HEK293 (cell line): Measurements from ENCODE around the gene BLOC1S6.

Experiments
- CTCF ChIA-PET: fragments of 350-600 bp; formaldehyde crosslinking; extraction: SDS; loops from one replicate; lab custom pipeline; 2021; ENCODE audit warnings: antibody characterized with exemption; lab: Yijun Ruan, JAX
- POLR2A ChIA-PET: fragments of 300-600 bp; formaldehyde crosslinking; extraction: SDS; loops from one replicate; lab custom pipeline; 2020; ENCODE audit warnings: antibody characterized with exemption, inconsistent platforms; lab: Yijun Ruan, JAX
- H3K27ac ChIP-seq: fragments of 200-500 bp; sonication (Bioruptor generic); 2 replicates; pipeline ENCODE4 v1.5.1; 2014; ENCODE audit warnings: low read depth, low read length, control low read depth, inconsistent platforms; ENCODE audit errors: extremely low read depth
- H3K36me3 ChIP-seq, 2 experiments: fragments of 200-500 bp in 1 of 2; sonication (Bioruptor generic) in 1 of 2; 1 replicate in 1 of 2; 2 replicates in 1 of 2; pipeline ENCODE4 v1.5.1; 2014 to 2017; ENCODE audit warnings: inconsistent platforms in 2 of 2, low read length in 2 of 2; ENCODE audit not compliant: control insufficient read depth in 2 of 2, insufficient read depth in 1 of 2
- H3K4me1 ChIP-seq: fragments of 200-500 bp; sonication (Bioruptor generic); 2 replicates; pipeline ENCODE4 v1.5.1; 2014; ENCODE audit warnings: mild to moderate bottlenecking, low read length, inconsistent platforms; ENCODE audit not compliant: control insufficient read depth, insufficient read depth
- H3K4me3 ChIP-seq: 2 replicates; pipeline ENCODE4 v1.5.1; 2011; ENCODE audit warnings: low read depth, mild to moderate bottlenecking, control low read depth, low read length, moderate library complexity
- H3K9me3 ChIP-seq: fragments of 200-500 bp; sonication (Bioruptor generic); 2 replicates; pipeline ENCODE4 v1.5.1; 2014; ENCODE audit warnings: low read depth, low read length, inconsistent platforms; ENCODE audit not compliant: control insufficient read depth, insufficient read depth
- HOXA7 ChIP-seq: sonication (generic); formaldehyde crosslinking; IDR thresholded peaks from 2 replicates; pipeline ENCODE4 v1.8.1; 2022; ENCODE audit warnings: missing genetic modification reagents, borderline replicate concordance
- KLF10 ChIP-seq: fragments of 450-650 bp; IDR thresholded peaks from 2 replicates; pipeline ENCODE4 v1.5.1; 2018; ENCODE audit warnings: missing biosample characterization, mild to moderate bottlenecking, missing genetic modification characterization
- KLF9 ChIP-seq: fragments of 450-650 bp; formaldehyde crosslinking; IDR thresholded peaks from 2 replicates; pipeline ENCODE4 v1.5.1; 2016; ENCODE audit warnings: missing biosample characterization, missing genetic modification characterization, low read depth
- MEIS1 ChIP-seq: sonication (generic); formaldehyde crosslinking; IDR thresholded peaks from 2 replicates; pipeline ENCODE4 v1.8.1; 2022; ENCODE audit warnings: missing genetic modification reagents, mild to moderate bottlenecking, borderline replicate concordance
- MYNN ChIP-seq: fragments of 450-650 bp; formaldehyde crosslinking; IDR thresholded peaks from 2 replicates; pipeline ENCODE4 v1.5.1; 2016; ENCODE audit warnings: missing biosample characterization, missing genetic modification characterization, borderline replicate concordance
- SETDB1 ChIP-seq: IDR thresholded peaks from one replicate; pipeline ENCODE4 v1.6.1; 2017; ENCODE audit warnings: mild to moderate bottlenecking, low read length, moderate library complexity, mixed read lengths; ENCODE audit not compliant: insufficient read length
- ZBTB7A ChIP-seq: fragments of 450-650 bp; formaldehyde crosslinking; IDR thresholded peaks from 2 replicates; pipeline ENCODE4 v1.5.1; 2016; ENCODE audit warnings: low read depth, missing biosample characterization, missing genetic modification characterization
- ZBTB8A ChIP-seq: fragments of 450-650 bp; formaldehyde crosslinking; IDR thresholded peaks from 2 replicates; pipeline ENCODE4 v1.5.1; 2016; ENCODE audit warnings: missing biosample characterization, missing genetic modification characterization
- ZNF146 ChIP-seq: fragments of 450-650 bp; formaldehyde crosslinking; IDR thresholded peaks from 2 replicates; pipeline ENCODE4 v1.5.1; 2016; ENCODE audit warnings: missing biosample characterization, missing genetic modification characterization
- ZNF19 ChIP-seq: fragments of 450-650 bp; formaldehyde crosslinking; IDR thresholded peaks from 2 replicates; pipeline ENCODE4; 2016; ENCODE audit warnings: missing biosample characterization, missing genetic modification characterization, low read depth
- ZNF223 ChIP-seq: fragments of 450-650 bp; formaldehyde crosslinking; IDR thresholded peaks from 2 replicates; pipeline ENCODE4 v1.5.1; 2016; ENCODE audit warnings: missing biosample characterization, missing genetic modification characterization
- ZNF426 ChIP-seq: fragments of 450-650 bp; formaldehyde crosslinking; IDR thresholded peaks from 2 replicates; pipeline ENCODE4 v1.5.1; 2017; ENCODE audit warnings: missing biosample characterization, missing genetic modification characterization, mild to moderate bottlenecking, inconsistent platforms, moderate library complexity
- ZNF747 ChIP-seq: fragments of 450-650 bp; formaldehyde crosslinking; IDR thresholded peaks from 2 replicates; pipeline ENCODE4 v1.5.1; 2016; ENCODE audit warnings: missing biosample characterization, missing genetic modification characterization
- ZNF776 ChIP-seq: fragments of 450-650 bp; formaldehyde crosslinking; IDR thresholded peaks from 2 replicates; pipeline ENCODE4 v1.5.0; 2017; ENCODE audit warnings: missing biosample characterization, missing genetic modification characterization, borderline replicate concordance
- ZNF843 ChIP-seq: fragments of 450-650 bp; formaldehyde crosslinking; IDR thresholded peaks from 2 replicates; pipeline ENCODE4 v1.5.1; 2016; ENCODE audit warnings: missing biosample characterization, missing genetic modification characterization
- ZSCAN23 ChIP-seq: fragments of 450-650 bp; formaldehyde crosslinking; IDR thresholded peaks from 2 replicates; pipeline ENCODE4 v1.5.1; 2016; ENCODE audit warnings: missing biosample characterization, missing genetic modification characterization
- TF ChIP-seq, protein P1 (sequence below): fragments of 450-650 bp; formaldehyde crosslinking; IDR thresholded peaks from 2 replicates; pipeline ENCODE4 v1.5.1; 2016; ENCODE audit warnings: missing biosample characterization, missing genetic modification characterization, borderline replicate concordance
- TF ChIP-seq, protein P2 (sequence below): fragments of 450-650 bp; formaldehyde crosslinking; IDR thresholded peaks from 2 replicates; pipeline ENCODE4 v1.5.1; 2016; ENCODE audit warnings: missing biosample characterization, missing genetic modification characterization

BLOC1S6 gene

DNA sequence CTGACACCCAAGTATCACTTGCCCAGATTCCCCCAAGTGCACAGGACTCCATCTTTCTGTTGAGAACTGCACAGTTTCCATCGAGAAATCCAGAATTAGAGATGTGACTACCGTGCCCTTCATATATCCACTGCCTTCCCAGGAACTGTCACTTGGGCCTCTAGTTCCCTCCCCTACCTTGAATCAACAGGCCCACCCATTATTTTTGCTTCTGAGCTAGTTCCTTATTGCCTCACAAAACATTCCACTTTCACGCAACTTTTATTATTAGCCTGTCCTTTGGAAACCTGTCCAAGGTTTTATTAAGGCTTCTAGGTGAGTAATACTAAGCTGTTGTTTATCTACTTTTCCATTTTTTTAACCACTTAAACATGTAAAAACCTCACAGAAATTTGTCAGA lies 47.5 kb upstream of the BLOC1S6 start:
- H3K4me1 ChIP-seq, result no peaks in the 10 kb centered on the region
- TF ChIP-seq ZNF19 (tag by site-specific recombination), result no peak
- TF ChIP-seq, protein P1, sequence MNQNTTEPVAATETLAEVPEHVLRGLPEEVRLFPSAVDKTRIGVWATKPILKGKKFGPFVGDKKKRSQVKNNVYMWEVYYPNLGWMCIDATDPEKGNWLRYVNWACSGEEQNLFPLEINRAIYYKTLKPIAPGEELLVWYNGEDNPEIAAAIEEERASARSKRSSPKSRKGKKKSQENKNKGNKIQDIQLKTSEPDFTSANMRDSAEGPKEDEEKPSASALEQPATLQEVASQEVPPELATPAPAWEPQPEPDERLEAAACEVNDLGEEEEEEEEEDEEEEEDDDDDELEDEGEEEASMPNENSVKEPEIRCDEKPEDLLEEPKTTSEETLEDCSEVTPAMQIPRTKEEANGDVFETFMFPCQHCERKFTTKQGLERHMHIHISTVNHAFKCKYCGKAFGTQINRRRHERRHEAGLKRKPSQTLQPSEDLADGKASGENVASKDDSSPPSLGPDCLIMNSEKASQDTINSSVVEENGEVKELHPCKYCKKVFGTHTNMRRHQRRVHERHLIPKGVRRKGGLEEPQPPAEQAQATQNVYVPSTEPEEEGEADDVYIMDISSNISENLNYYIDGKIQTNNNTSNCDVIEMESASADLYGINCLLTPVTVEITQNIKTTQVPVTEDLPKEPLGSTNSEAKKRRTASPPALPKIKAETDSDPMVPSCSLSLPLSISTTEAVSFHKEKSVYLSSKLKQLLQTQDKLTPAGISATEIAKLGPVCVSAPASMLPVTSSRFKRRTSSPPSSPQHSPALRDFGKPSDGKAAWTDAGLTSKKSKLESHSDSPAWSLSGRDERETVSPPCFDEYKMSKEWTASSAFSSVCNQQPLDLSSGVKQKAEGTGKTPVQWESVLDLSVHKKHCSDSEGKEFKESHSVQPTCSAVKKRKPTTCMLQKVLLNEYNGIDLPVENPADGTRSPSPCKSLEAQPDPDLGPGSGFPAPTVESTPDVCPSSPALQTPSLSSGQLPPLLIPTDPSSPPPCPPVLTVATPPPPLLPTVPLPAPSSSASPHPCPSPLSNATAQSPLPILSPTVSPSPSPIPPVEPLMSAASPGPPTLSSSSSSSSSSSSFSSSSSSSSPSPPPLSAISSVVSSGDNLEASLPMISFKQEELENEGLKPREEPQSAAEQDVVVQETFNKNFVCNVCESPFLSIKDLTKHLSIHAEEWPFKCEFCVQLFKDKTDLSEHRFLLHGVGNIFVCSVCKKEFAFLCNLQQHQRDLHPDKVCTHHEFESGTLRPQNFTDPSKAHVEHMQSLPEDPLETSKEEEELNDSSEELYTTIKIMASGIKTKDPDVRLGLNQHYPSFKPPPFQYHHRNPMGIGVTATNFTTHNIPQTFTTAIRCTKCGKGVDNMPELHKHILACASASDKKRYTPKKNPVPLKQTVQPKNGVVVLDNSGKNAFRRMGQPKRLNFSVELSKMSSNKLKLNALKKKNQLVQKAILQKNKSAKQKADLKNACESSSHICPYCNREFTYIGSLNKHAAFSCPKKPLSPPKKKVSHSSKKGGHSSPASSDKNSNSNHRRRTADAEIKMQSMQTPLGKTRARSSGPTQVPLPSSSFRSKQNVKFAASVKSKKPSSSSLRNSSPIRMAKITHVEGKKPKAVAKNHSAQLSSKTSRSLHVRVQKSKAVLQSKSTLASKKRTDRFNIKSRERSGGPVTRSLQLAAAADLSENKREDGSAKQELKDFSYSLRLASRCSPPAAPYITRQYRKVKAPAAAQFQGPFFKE (tag by site-specific recombination), result no peak
- no peak for TF ChIP-seq ZBTB8A (tag by site-specific recombination)
- TF ChIP-seq ZBTB7A, result no peak
- H3K36me3 ChIP-seq, result no peaks in the 10 kb centered on the region
- H3K4me3 ChIP-seq, result no peak overlapping the region
- ChIA-PET CTCF (interaction anchor here (0.6 to 1.0 kb wide), 4 partner anchors 10 to 349 kb away, joined by 3 to 4 read pairs (median 3); no protein-coding TSS in a partner anchor), POLR2A (interaction anchor here (1.0 kb wide), 1 partner anchor 47 kb away, joined by 3 read pairs; no protein-coding TSS in a partner anchor)
- H3K27ac ChIP-seq, result no peak overlapping the region
- no peaks in the 10 kb centered on the region for H3K9me3 ChIP-seq

DNA sequence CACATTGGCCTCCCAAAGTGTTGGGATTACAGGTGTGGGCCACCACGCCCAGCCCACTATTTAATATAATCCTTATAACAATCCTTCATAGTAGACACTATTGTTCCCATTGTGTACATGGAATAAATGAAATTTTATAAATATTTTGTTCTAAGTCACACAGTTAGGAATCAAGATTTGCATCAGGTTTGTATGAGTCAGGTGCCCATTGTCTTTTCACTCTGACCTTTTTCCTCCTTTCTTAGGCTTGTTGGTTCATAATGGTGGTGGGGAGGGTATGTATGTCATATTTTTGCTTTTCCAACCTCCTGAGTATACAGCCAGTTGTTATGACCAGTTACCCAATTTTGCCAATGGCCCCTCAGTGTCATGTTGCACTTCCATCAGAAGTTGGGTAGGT lies 46.6 kb upstream of the BLOC1S6 start:
- CTCF ChIA-PET, result interaction anchor here (0.7 kb wide), 1 partner anchor 25 kb away, joined by 4 read pairs; no protein-coding TSS in a partner anchor
- H3K36me3 ChIP-seq, result no peaks in the 10 kb centered on the region
- no peak overlapping the region for H3K27ac ChIP-seq
- H3K4me3 ChIP-seq, result no peak overlapping the region
- H3K4me1 ChIP-seq, result no peaks in the 10 kb centered on the region
- TF ChIP-seq ZNF146 (tag by site-specific recombination), result no peak
- TF ChIP-seq KLF9, result no peak
- TF ChIP-seq HOXA7 (CRISPR knock-in tag), result no peak
- no peak for TF ChIP-seq ZSCAN23 (tag by site-specific recombination)
- no peak for TF ChIP-seq ZNF223 (tag by site-specific recombination)
- no peak for TF ChIP-seq MYNN
- no peak for TF ChIP-seq ZNF776 (tag by site-specific recombination)
- TF ChIP-seq, protein P2, sequence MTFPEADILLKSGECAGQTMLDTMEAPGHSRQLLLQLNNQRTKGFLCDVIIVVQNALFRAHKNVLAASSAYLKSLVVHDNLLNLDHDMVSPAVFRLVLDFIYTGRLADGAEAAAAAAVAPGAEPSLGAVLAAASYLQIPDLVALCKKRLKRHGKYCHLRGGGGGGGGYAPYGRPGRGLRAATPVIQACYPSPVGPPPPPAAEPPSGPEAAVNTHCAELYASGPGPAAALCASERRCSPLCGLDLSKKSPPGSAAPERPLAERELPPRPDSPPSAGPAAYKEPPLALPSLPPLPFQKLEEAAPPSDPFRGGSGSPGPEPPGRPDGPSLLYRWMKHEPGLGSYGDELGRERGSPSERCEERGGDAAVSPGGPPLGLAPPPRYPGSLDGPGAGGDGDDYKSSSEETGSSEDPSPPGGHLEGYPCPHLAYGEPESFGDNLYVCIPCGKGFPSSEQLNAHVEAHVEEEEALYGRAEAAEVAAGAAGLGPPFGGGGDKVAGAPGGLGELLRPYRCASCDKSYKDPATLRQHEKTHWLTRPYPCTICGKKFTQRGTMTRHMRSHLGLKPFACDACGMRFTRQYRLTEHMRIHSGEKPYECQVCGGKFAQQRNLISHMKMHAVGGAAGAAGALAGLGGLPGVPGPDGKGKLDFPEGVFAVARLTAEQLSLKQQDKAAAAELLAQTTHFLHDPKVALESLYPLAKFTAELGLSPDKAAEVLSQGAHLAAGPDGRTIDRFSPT (tag by site-specific recombination), result no peak
- TF ChIP-seq ZNF426, result no peak
- no peak for TF ChIP-seq ZNF747 (tag by site-specific recombination)
- TF ChIP-seq ZNF843 (tag by site-specific recombination), result no peak
- no peak for TF ChIP-seq KLF10
- no peak for TF ChIP-seq SETDB1
- TF ChIP-seq MEIS1 (CRISPR knock-in tag), result no peak
- TF ChIP-seq, all 188 proteins: peak for 0
- no peaks in the 10 kb centered on the region for H3K9me3 ChIP-seq
- POLR2A ChIA-PET, result no interaction called here
